ENCODE results near the gene WFDC1. TPM values are rescaled to one million over a fixed set of nuclear protein-coding genes. Genes with fewer than 3 reads are reported as not detected.
A peak's percentile ranks its signal among the peaks of the same experiment; 100 is the strongest.

The WFDC1 gene
- total RNA-seq, 2 experiments from 2014 or later: not detected

- no peaks in the 10 kb centered on the region for H3K4me1 ChIP-seq (ENCODE audit: insufficient read depth, low read length, poor library complexity, severe bottlenecking)
- H3K9me2 ChIP-seq (ENCODE audit: insufficient read depth, low read length): no peaks in the 10 kb centered on the region
- no peaks in the 10 kb centered on the region for H3K9me3 ChIP-seq (ENCODE audit: low read length)
- no peak overlapping the region for H3K4me3 ChIP-seq (ENCODE audit: low read depth, low read length, poor library complexity, severe bottlenecking)
- no peak overlapping the region for H3K4me2 ChIP-seq (ENCODE audit: low read length)
- no peak overlapping the region for H3K27ac ChIP-seq (ENCODE audit: low read depth, low read length, poor library complexity, severe bottlenecking)
- no peak overlapping the region for H2AFZ ChIP-seq (ENCODE audit: low read length)
- H4K20me1 ChIP-seq (ENCODE audit: insufficient read depth, low read length): no peaks in the 10 kb centered on the region
- intact Hi-C loops (cut with micrococcal nuclease; ENCODE audit: unreplicated experiment): loop anchor here (5.0 kb wide), 1 partner anchor 343 kb away; no protein-coding TSS in a partner anchor
- TF ChIP-seq EZH2phosphoT487 (IDR thresholded peaks at IDR 0.05; ENCODE audit: borderline replicate concordance, low read depth, low read length): no peak
- TF ChIP-seq CTCF (conservative IDR thresholded peaks at IDR 0.05; ENCODE audit: low read length): no peak
- CTCF ChIA-PET (ENCODE audit: unreplicated experiment): no interaction called here
- POLR2A ChIA-PET: no interaction called here
- H3K79me2 ChIP-seq (ENCODE audit: insufficient read depth, low read depth, low read length): no peaks in the 10 kb centered on the region
- no TSS peak for BruUV-seq (replicated peaks)
- no peak for DNase-seq (ENCODE audit: low spot score)
- H3K36me3 ChIP-seq (ENCODE audit: insufficient read depth, low read length): no peaks in the 10 kb centered on the region
These were observed 15.7 kb upstream of the WFDC1 start for GRCh38 chr16:84278968-84279367.

GRCh38 chr16:84279881-84280280 lies 14.8 kb upstream of the WFDC1 start:
- H3K27ac ChIP-seq (ENCODE audit: low read depth, low read length, poor library complexity, severe bottlenecking): no peak overlapping the region
- H3K79me2 ChIP-seq (ENCODE audit: insufficient read depth, low read depth, low read length): no peaks in the 10 kb centered on the region
- POLR2A ChIA-PET: interaction anchor here (0.5 to 0.6 kb wide), 2 partner anchors 20 to 266 kb away, joined by 3 read pairs; no protein-coding TSS in a partner anchor
- no peaks in the 10 kb centered on the region for H3K36me3 ChIP-seq (ENCODE audit: insufficient read depth, low read length)
- H3K9me3 ChIP-seq (ENCODE audit: low read length): no peaks in the 10 kb centered on the region
- no peaks in the 10 kb centered on the region for H3K9me2 ChIP-seq (ENCODE audit: insufficient read depth, low read length)
- DNase-seq (ENCODE audit: low spot score): no peak
- H2AFZ ChIP-seq (ENCODE audit: low read length): no peak overlapping the region
- H4K20me1 ChIP-seq (ENCODE audit: insufficient read depth, low read length): no peaks in the 10 kb centered on the region
- no TSS peak for BruUV-seq (replicated peaks)
- no peak overlapping the region for H3K4me2 ChIP-seq (ENCODE audit: low read length)
- CTCF ChIA-PET (ENCODE audit: unreplicated experiment): no interaction called here
- intact Hi-C loops (cut with micrococcal nuclease; ENCODE audit: unreplicated experiment): loop anchor here (5.0 kb wide), 1 partner anchor 342 kb away; no protein-coding TSS in a partner anchor
- no peak for TF ChIP-seq CTCF (conservative IDR thresholded peaks at IDR 0.05; ENCODE audit: low read length)
- TF ChIP-seq EZH2phosphoT487 (IDR thresholded peaks at IDR 0.05; ENCODE audit: borderline replicate concordance, low read depth, low read length): no peak
- H3K4me1 ChIP-seq (ENCODE audit: insufficient read depth, low read length, poor library complexity, severe bottlenecking): no peaks in the 10 kb centered on the region
- no peak overlapping the region for H3K4me3 ChIP-seq (ENCODE audit: low read depth, low read length, poor library complexity, severe bottlenecking)

GRCh38 chr16:84281074-84281473 lies 13.6 kb upstream of the WFDC1 start:
- peak overlapping the region; percentile 43; the same call in 1 of the 2 replicates for H2AFZ ChIP-seq (ENCODE audit: low read length)
- H3K9me3 ChIP-seq (ENCODE audit: low read length): no peaks in the 10 kb centered on the region
- ChIA-PET CTCF (ENCODE audit: unreplicated experiment) (no interaction called here), POLR2A (no interaction called here)
- no peaks in the 10 kb centered on the region for H4K20me1 ChIP-seq (ENCODE audit: insufficient read depth, low read length)
- peak; percentile 56 for DNase-seq (ENCODE audit: low spot score)
- TF ChIP-seq EZH2phosphoT487 (IDR thresholded peaks at IDR 0.05; ENCODE audit: borderline replicate concordance, low read depth, low read length): no peak
- no peak for TF ChIP-seq CTCF (conservative IDR thresholded peaks at IDR 0.05; ENCODE audit: low read length)
- no peaks in the 10 kb centered on the region for H3K4me1 ChIP-seq (ENCODE audit: insufficient read depth, low read length, poor library complexity, severe bottlenecking)
- BruUV-seq (replicated peaks): no TSS peak
- H3K4me3 ChIP-seq (ENCODE audit: low read depth, low read length, poor library complexity, severe bottlenecking): peak overlapping the region; percentile 34
- no peak overlapping the region for H3K27ac ChIP-seq (ENCODE audit: low read depth, low read length, poor library complexity, severe bottlenecking)
- H3K9me2 ChIP-seq (ENCODE audit: insufficient read depth, low read length): no peaks in the 10 kb centered on the region
- no peaks in the 10 kb centered on the region for H3K79me2 ChIP-seq (ENCODE audit: insufficient read depth, low read depth, low read length)
- intact Hi-C loops (cut with micrococcal nuclease; ENCODE audit: unreplicated experiment): no loop called here
- peak overlapping the region; percentile 15; the same call in 1 of the 2 replicates for H3K4me2 ChIP-seq (ENCODE audit: low read length)
- H3K36me3 ChIP-seq (ENCODE audit: insufficient read depth, low read length): no peaks in the 10 kb centered on the region

Measured in OCI-LY7 (cell line).